HL-60 (cell line): ENCODE results near the gene EMX2.

Source experiments
- DNase-seq, 2 experiments: peaks; one replicate each; pipeline ENCODE4 v3.0.0-alpha.2; 2010 to 2020; ENCODE audit warnings: low read depth in 1 of 2, low spot score in 1 of 2
- H3K27ac ChIP-seq: fragments of 250-450 bp; sonication (Bioruptor Pico); replicated peaks from 2 replicates; pipeline ENCODE4 v1.5.1; 2020; ENCODE audit warnings: mild to moderate bottlenecking, moderate library complexity
- H3K27me3 ChIP-seq: fragments of 250-450 bp; sonication (Bioruptor Pico); 2 replicates; pipeline ENCODE4 v1.5.1; 2021; ENCODE audit warnings: mild to moderate bottlenecking, moderate library complexity; ENCODE audit not compliant: insufficient read depth, poor library complexity, severe bottlenecking
- H3K4me3 ChIP-seq: replicated peaks from 2 replicates; pipeline ENCODE4 v1.5.1; 2011; ENCODE audit warnings: mild to moderate bottlenecking, control low read depth, low read length; ENCODE audit not compliant: insufficient read depth
- GABPA ChIP-seq: IDR thresholded peaks from 2 replicates; pipeline ENCODE4 v1.6.1; 2012; ENCODE audit warnings: low read depth
- POLR2AphosphoS5 ChIP-seq: IDR thresholded peaks from 2 replicates; pipeline ENCODE4 v1.6.1; 2012; ENCODE audit warnings: low read depth
- SPI1 ChIP-seq: IDR thresholded peaks from 2 replicates; pipeline ENCODE4 v1.6.1; 2012; ENCODE audit warnings: low read depth, mild to moderate bottlenecking, borderline replicate concordance
- TF ChIP-seq, protein P1 (sequence below): IDR thresholded peaks from 2 replicates; pipeline ENCODE4 v1.6.1; 2012; ENCODE audit warnings: low read depth; ENCODE audit not compliant: insufficient replicate concordance
- TF ChIP-seq, protein P2 (sequence below): IDR thresholded peaks from one replicate; pipeline ENCODE4 v1.5.1; 2011; ENCODE audit warnings: low read length, control low read depth, inconsistent platforms; ENCODE audit not compliant: insufficient read depth

The EMX2 gene

DNA sequence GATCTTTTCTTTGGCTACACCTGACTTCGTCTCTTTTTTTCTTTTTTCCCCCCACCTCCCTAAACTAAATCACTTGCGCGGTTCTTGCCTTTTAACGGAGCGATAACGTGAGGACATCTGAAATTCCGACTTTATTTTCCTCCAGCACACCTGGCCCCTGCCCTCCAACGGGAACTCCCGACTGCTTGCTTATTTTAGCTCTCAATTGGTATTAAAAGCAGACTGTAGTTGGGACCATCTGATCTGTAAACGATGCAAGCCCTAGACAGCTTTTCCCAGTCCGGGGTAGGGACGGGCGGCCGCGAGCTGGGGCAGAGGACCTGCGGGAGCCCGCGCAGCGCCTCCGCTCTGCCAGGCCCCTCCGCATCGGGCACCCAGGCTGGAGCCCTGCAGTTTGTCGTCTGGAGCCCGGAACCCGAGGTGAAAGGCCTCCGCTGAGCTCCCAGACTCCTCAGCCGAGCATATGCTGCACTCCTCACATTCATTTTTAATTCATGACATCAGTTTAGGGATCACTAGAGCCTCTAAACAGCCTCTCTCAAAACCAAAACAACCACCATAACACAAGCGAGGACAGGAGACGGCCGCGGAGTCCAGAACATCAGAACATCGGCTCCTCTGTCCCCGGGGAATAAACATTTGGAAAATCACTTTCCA lies 10.0 kb upstream of the EMX2 start:
- Histone ChIP-seq H3K27ac (no peak overlapping the region), H3K4me3 (no peak overlapping the region), H3K27me3 (peaks cover 73% of the 10 kb centered on the region)
- TF ChIP-seq POLR2AphosphoS5 (no peak), GABPA (no peak), SPI1 (no peak)
- TF ChIP-seq, protein P1, sequence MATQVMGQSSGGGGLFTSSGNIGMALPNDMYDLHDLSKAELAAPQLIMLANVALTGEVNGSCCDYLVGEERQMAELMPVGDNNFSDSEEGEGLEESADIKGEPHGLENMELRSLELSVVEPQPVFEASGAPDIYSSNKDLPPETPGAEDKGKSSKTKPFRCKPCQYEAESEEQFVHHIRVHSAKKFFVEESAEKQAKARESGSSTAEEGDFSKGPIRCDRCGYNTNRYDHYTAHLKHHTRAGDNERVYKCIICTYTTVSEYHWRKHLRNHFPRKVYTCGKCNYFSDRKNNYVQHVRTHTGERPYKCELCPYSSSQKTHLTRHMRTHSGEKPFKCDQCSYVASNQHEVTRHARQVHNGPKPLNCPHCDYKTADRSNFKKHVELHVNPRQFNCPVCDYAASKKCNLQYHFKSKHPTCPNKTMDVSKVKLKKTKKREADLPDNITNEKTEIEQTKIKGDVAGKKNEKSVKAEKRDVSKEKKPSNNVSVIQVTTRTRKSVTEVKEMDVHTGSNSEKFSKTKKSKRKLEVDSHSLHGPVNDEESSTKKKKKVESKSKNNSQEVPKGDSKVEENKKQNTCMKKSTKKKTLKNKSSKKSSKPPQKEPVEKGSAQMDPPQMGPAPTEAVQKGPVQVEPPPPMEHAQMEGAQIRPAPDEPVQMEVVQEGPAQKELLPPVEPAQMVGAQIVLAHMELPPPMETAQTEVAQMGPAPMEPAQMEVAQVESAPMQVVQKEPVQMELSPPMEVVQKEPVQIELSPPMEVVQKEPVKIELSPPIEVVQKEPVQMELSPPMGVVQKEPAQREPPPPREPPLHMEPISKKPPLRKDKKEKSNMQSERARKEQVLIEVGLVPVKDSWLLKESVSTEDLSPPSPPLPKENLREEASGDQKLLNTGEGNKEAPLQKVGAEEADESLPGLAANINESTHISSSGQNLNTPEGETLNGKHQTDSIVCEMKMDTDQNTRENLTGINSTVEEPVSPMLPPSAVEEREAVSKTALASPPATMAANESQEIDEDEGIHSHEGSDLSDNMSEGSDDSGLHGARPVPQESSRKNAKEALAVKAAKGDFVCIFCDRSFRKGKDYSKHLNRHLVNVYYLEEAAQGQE = no peak
- TF ChIP-seq, protein P2, sequence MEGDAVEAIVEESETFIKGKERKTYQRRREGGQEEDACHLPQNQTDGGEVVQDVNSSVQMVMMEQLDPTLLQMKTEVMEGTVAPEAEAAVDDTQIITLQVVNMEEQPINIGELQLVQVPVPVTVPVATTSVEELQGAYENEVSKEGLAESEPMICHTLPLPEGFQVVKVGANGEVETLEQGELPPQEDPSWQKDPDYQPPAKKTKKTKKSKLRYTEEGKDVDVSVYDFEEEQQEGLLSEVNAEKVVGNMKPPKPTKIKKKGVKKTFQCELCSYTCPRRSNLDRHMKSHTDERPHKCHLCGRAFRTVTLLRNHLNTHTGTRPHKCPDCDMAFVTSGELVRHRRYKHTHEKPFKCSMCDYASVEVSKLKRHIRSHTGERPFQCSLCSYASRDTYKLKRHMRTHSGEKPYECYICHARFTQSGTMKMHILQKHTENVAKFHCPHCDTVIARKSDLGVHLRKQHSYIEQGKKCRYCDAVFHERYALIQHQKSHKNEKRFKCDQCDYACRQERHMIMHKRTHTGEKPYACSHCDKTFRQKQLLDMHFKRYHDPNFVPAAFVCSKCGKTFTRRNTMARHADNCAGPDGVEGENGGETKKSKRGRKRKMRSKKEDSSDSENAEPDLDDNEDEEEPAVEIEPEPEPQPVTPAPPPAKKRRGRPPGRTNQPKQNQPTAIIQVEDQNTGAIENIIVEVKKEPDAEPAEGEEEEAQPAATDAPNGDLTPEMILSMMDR = no peak
- no peak for DNase-seq

DNA sequence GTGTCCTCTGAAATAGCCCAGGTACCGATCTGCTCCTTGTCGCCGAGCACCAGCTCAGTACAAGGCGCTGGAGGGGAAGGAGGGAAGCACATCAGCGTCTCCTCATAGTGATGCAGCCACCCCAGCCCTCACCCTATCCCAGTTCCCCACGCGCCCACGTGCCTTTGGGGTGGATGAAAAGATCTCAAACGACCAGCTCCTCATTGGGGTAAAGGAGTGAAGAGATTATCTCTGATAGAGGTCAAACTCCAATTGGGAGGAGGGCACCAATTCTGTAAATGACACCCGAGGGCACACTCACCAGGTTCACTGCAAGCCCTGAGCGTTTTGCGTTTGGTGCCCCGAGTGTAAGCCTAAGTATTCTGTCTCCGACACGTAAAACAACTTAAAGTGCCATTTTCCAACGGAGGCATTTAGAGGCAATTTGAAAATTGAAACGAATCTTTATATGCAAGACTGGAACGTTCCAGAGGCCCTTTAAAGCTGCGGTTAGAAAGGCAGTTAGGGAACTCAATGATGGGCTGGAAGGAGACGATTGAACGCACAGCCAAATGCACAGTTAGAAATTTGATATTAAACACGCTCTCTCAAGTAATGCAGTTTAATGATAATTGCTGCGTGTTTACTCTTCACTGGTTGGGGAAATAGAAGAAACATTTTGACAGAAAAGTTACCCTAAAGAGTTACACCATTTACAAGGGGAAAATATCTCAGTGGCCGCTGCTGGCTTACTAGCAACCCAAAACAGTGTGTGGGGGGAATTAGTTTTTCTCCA lies 8.9 kb upstream of the EMX2 start:
- no peak overlapping the region for H3K27ac ChIP-seq
- peaks cover 75% of the 10 kb centered on the region for H3K27me3 ChIP-seq
- DNase-seq = no peak
- TF ChIP-seq, protein P1 = no peak
- no peak for TF ChIP-seq GABPA
- TF ChIP-seq, protein P2 = no peak
- TF ChIP-seq SPI1 = no peak
- TF ChIP-seq POLR2AphosphoS5 = no peak
- H3K4me3 ChIP-seq = no peak overlapping the region

DNA sequence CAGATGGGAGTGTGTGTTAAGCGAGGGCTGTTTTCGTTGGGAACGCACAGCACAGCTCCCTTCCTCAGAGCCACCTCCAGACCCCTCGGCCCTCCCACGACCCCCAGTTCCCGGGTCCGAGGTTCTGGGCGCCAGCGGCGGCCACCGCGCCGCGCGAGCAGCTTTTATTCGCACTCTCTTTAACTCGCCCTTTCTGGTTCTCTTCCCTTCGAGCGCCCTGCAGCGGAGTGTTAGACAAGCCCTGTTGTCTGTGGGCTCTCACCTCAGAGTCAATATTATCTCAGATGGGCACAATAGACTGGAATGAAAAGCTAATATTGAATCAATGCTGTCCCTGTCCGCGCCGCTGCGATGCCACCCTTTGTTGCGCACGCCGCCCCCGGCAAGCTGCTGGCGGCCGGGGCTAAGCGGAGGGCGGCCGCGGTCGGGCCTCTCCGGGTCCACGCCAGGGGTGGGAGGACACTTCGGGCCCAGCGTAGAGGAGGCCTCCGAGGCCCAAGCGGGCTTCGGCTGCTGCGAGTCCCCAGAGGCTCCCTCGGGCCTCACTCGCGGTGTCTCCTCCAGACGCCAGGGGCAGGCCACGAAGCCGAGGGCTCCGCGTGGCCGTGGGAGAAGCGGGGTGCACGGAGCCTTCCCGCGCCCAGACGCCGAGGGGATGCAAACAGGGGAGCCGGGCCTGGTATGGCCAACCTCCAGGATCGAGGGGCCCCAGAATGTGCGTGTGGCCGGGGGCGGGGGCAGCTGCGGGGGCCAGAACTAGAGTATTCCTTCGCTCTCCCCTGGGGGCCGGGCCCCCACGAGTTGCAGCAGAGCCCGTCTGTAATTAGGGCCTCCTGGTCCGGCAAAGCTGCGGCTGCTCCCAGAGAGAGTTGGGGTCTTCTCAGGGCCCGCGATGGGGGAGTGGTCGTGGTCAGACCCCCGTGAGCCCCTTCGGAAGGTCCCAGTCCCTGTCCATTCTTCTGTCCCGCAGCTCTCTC lies 7.9 kb upstream of the EMX2 start:
- Histone ChIP-seq H3K27me3 (peaks cover 84% of the 10 kb centered on the region), H3K4me3 (no peak overlapping the region), H3K27ac (no peak overlapping the region)
- DNase-seq = no peak
- TF ChIP-seq, protein P1 = no peak
- TF ChIP-seq GABPA (no peak), SPI1 (no peak), POLR2AphosphoS5 (no peak)
- TF ChIP-seq, protein P2 = no peak
